ENCODE results near the gene NOL4L.
A peak's percentile ranks its signal among the peaks of the same experiment; 100 is the strongest.

NOL4L gene

GRCh38 chr20:32501709-32502108 is 83.4 kb downstream of the NOL4L start:
- Mint-ChIP-seq H3K4me1 (peaks cover 27% of the 10 kb centered on the region), H3K4me3 (no peak overlapping the region), H3K9me3 (peaks cover 4% of the 10 kb centered on the region), H3K27ac (no peak overlapping the region), H3K36me3 (ENCODE audit: low read depth) (peaks cover 19% of the 10 kb centered on the region), H3K27me3 (ENCODE audit: low read depth, poor library complexity) (peaks cover 3% of the 10 kb centered on the region)
- TF ChIP-seq, protein P1, sequence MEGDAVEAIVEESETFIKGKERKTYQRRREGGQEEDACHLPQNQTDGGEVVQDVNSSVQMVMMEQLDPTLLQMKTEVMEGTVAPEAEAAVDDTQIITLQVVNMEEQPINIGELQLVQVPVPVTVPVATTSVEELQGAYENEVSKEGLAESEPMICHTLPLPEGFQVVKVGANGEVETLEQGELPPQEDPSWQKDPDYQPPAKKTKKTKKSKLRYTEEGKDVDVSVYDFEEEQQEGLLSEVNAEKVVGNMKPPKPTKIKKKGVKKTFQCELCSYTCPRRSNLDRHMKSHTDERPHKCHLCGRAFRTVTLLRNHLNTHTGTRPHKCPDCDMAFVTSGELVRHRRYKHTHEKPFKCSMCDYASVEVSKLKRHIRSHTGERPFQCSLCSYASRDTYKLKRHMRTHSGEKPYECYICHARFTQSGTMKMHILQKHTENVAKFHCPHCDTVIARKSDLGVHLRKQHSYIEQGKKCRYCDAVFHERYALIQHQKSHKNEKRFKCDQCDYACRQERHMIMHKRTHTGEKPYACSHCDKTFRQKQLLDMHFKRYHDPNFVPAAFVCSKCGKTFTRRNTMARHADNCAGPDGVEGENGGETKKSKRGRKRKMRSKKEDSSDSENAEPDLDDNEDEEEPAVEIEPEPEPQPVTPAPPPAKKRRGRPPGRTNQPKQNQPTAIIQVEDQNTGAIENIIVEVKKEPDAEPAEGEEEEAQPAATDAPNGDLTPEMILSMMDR (IDR thresholded peaks at IDR 0.05), result no peak
- no peak for DNase-seq

- Mint-ChIP-seq H3K36me3 (ENCODE audit: low read depth) (peaks cover 4% of the 10 kb centered on the region), H3K4me3 (peak overlapping the region; percentile 18), H3K4me1 (peaks cover 19% of the 10 kb centered on the region), H3K9me3 (no peaks in the 10 kb centered on the region), H3K27me3 (ENCODE audit: low read depth, poor library complexity) (no peaks in the 10 kb centered on the region), H3K27ac (peak overlapping the region; percentile 78)
- TF ChIP-seq, protein P1 (IDR thresholded peaks at IDR 0.05), result no peak
- DNase-seq, result no peak
Measured at GRCh38 chr20:32497589-32498224, 87.4 kb downstream of the NOL4L start.

GRCh38 chr20:32496811-32497533 is 88.2 kb downstream of the NOL4L start:
- H3K9me3 Mint-ChIP-seq, result no peaks in the 10 kb centered on the region
- no peak overlapping the region for H3K4me3 Mint-ChIP-seq
- TF ChIP-seq, protein P1 (IDR thresholded peaks at IDR 0.05), result no peak
- DNase-seq, result no peak
- H3K4me1 Mint-ChIP-seq, result peaks cover 19% of the 10 kb centered on the region
- peaks cover 3% of the 10 kb centered on the region for H3K36me3 Mint-ChIP-seq (ENCODE audit: low read depth)
- H3K27ac Mint-ChIP-seq, result no peak overlapping the region
- H3K27me3 Mint-ChIP-seq (ENCODE audit: low read depth, poor library complexity), result no peaks in the 10 kb centered on the region

DNA sequence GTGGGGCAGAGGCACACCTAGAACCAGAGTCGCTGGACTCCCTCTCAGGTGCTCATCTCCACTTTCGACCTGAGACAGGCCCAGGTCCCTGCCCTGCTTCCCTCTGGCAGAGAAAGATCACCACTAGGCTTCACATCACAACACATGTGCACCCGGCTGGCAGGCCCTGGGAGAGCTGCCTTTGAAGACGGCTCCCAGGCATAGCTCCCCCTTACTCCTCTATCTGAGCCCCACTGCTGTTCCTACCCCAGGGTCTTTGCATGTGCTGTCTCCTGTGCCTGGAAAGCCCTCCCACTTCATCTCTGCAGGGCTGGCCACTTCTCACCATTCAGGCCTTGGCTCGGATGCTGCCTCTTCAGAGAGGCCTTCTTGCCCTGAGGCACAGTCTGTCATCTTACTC is 89.2 kb downstream of the NOL4L start:
- Mint-ChIP-seq H3K27ac (peak overlapping the region; percentile 66), H3K36me3 (ENCODE audit: low read depth) (no peaks in the 10 kb centered on the region), H3K9me3 (no peaks in the 10 kb centered on the region), H3K4me1 (peaks cover 19% of the 10 kb centered on the region), H3K27me3 (ENCODE audit: low read depth, poor library complexity) (peaks cover 1% of the 10 kb centered on the region), H3K4me3 (no peak overlapping the region)
- no peak for DNase-seq
- TF ChIP-seq, protein P1 (IDR thresholded peaks at IDR 0.05), result no peak

DNA sequence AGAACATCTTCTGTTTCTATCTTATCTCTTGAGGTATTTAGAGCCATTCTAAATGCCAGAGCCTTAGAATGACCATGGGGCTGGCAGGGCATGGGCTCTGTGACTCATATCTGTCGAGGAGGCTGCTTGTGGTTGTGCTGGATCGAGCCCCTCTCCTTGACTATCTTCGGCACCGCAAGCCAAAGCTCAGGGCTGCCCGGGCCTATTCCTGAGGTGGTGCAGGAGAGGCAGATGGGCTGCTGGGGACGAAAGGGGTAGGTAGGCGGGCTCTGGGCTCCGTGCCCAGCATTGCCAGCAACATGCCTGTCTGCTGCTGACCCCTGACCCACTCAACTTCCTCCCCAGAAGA is 89.9 kb downstream of the NOL4L start:
- no peak for DNase-seq
- peaks cover 4% of the 10 kb centered on the region for H3K27me3 Mint-ChIP-seq (ENCODE audit: low read depth, poor library complexity)
- H3K36me3 Mint-ChIP-seq (ENCODE audit: low read depth), result no peaks in the 10 kb centered on the region
- TF ChIP-seq, protein P1 (IDR thresholded peaks at IDR 0.05), result no peak
- no peak overlapping the region for H3K4me3 Mint-ChIP-seq
- H3K4me1 Mint-ChIP-seq, result peaks cover 19% of the 10 kb centered on the region
- no peak overlapping the region for H3K27ac Mint-ChIP-seq
- H3K9me3 Mint-ChIP-seq, result no peaks in the 10 kb centered on the region

Measured in nephron progenitor cell (in vitro differentiated cells).